Caco-2 (cell line): ENCODE measurements around the gene FRMD6. TPM values are rescaled to one million over a fixed set of nuclear protein-coding genes. Genes with fewer than 3 reads are reported as not detected.

Source experiments
- BruUV-seq: library from RNA; stranded (reverse); fragments of 400-500 nt; replicated peaks from 2 replicates; lab custom pipeline; 2021; lab: Mats Ljungman, UMichigan
- CTCF ChIA-PET: fragments of 300-600 bp; sonication (Branson Sonifier 250); formaldehyde crosslinking; loops from one replicate; lab custom pipeline; 2022; ENCODE audit warnings: antibody characterized with exemption; lab: Charles Lee
- POLR2A ChIA-PET: fragments of 300-600 bp; sonication (Branson Sonifier 250); formaldehyde crosslinking; loops from one replicate; lab custom pipeline; 2022; ENCODE audit warnings: antibody characterized with exemption; lab: Charles Lee
- DNase-seq, 2 experiments: peaks; one replicate each; pipeline versions ENCODE4 v3.0.0 to v3.0.0-alpha.2; 2020 to 2022
- H3K27me3 ChIP-seq: replicated peaks from 2 replicates; pipeline ENCODE4 v1.6.0; 2011; ENCODE audit warnings: low read length; ENCODE audit not compliant: control insufficient read depth, insufficient read depth
- H3K36me3 ChIP-seq: 2 replicates; pipeline ENCODE4 v1.5.1; 2011; ENCODE audit warnings: low read length; ENCODE audit not compliant: control insufficient read depth, insufficient read depth
- H3K4me1 ChIP-seq: fragments of 250-450 bp; sonication (Bioruptor Pico); 2 replicates; pipeline ENCODE4 v1.5.1; 2020; ENCODE audit warnings: mild to moderate bottlenecking
- H3K4me3 ChIP-seq: 2 replicates; pipeline ENCODE4 v1.5.1; 2011; ENCODE audit warnings: low read depth, mild to moderate bottlenecking, control low read depth, low read length
- H3K9me3 ChIP-seq: fragments of 250-450 bp; sonication (Bioruptor Pico); 2 replicates; pipeline ENCODE4 v1.5.1; 2020; ENCODE audit warnings: mild to moderate bottlenecking, moderate library complexity
- H3K27ac Mint-ChIP-seq: one replicate; pipeline ENCODE4 v1.8.0; 2022; ENCODE audit warnings: mixed read lengths; ENCODE audit not compliant: unreplicated experiment
- H3K27me3 Mint-ChIP-seq: one replicate; pipeline ENCODE4 v1.8.0; 2022; ENCODE audit warnings: mixed read lengths; ENCODE audit not compliant: insufficient read depth, unreplicated experiment
- H3K36me3 Mint-ChIP-seq: one replicate; pipeline ENCODE4 v1.8.0; 2022; ENCODE audit warnings: mild to moderate bottlenecking, mixed read lengths; ENCODE audit not compliant: insufficient read depth, unreplicated experiment
- H3K4me1 Mint-ChIP-seq: one replicate; pipeline ENCODE4 v1.8.0; 2022; ENCODE audit warnings: low read depth, mixed read lengths; ENCODE audit not compliant: unreplicated experiment
- H3K4me3 Mint-ChIP-seq: one replicate; pipeline ENCODE4 v1.8.0; 2022; ENCODE audit warnings: mild to moderate bottlenecking, moderate library complexity, mixed read lengths; ENCODE audit not compliant: unreplicated experiment
- H3K9me3 Mint-ChIP-seq: one replicate; pipeline ENCODE4 v1.8.0; 2022; ENCODE audit warnings: mixed read lengths; ENCODE audit not compliant: unreplicated experiment
- CTCF ChIP-seq, 2 experiments: fragments of 200-600 bp in 1 of 2; IDR thresholded peaks; 1 replicate in 1 of 2; 2 replicates in 1 of 2; pipeline versions ENCODE4 v1.5.1 to v1.8.0; 2011 to 2022; ENCODE audit warnings: antibody characterized with exemption in 1 of 2, control low read depth in 1 of 2, inconsistent platforms in 1 of 2, low read depth in 1 of 2, low read length in 1 of 2, mild to moderate bottlenecking in 1 of 2, moderate library complexity in 1 of 2; ENCODE audit not compliant: insufficient read depth in 1 of 2, severe bottlenecking in 1 of 2, unreplicated experiment in 1 of 2
- intact Hi-C: fragments of 100-400 bp; cut with micrococcal nuclease; formaldehyde crosslinking; loops from one replicate; pipeline ENCODE4 v1.10.0; 2022; ENCODE audit not compliant: unreplicated experiment
- total RNA-seq: library from RNA; stranded (reverse); gene quantifications from 2 replicates; pipeline ENCODE4 v1.2.3, GENCODE V29; 2022

FRMD6 gene
- total RNA-seq, 1 experiment from 2014 or later = 35.7 TPM

- H3K36me3 Mint-ChIP-seq = peaks cover 11% of the 10 kb centered on the region
- peaks cover 42% of the 10 kb centered on the region for H3K4me1 ChIP-seq
- POLR2A ChIA-PET = interaction anchor here (0.6 kb wide), 1 partner anchor 1117 kb away, joined by 3 read pairs; no protein-coding TSS in a partner anchor
- CTCF ChIA-PET = interaction anchor here (0.7 to 1.0 kb wide), 3 partner anchors 12 to 95 kb away, joined by 3 to 9 read pairs (median 4); partner anchors contain the start of gene FRMD6
- H3K4me3 Mint-ChIP-seq = peak overlapping the region; percentile 23
- peak overlapping the region; percentile 75 for H3K27ac Mint-ChIP-seq
- no peaks in the 10 kb centered on the region for H3K9me3 Mint-ChIP-seq
- peak; percentile 81 to 90 for DNase-seq
- H3K9me3 ChIP-seq = no peaks in the 10 kb centered on the region
- peaks cover 18% of the 10 kb centered on the region for H3K4me1 Mint-ChIP-seq
- H3K4me3 ChIP-seq = no peak overlapping the region
- no TSS peak for BruUV-seq
- H3K27me3 Mint-ChIP-seq = no peaks in the 10 kb centered on the region
- no peak for TF ChIP-seq CTCF (IDR thresholded peaks at IDR 0.05; ENCODE audit: insufficient read depth in 1 of 2, low read depth in 1 of 2, low read length in 1 of 2, severe bottlenecking in 1 of 2, unreplicated experiment in 1 of 2)
- no peaks in the 10 kb centered on the region for H3K36me3 ChIP-seq
- H3K27me3 ChIP-seq = no peaks in the 10 kb centered on the region
- intact Hi-C loops = loop anchor here (1.0 to 5.0 kb wide), 3 partner anchors 8 to 56 kb away; partner anchors contain the start of gene FRMD6
These were observed 13.4 kb upstream of the FRMD6 start for GRCh38 chr14:51638071-51638944.

GRCh38 chr14:51639668-51640316 is 11.9 kb upstream of the FRMD6 start:
- Histone ChIP-seq H3K9me3 (no peaks in the 10 kb centered on the region), H3K27me3 (no peaks in the 10 kb centered on the region), H3K36me3 (no peaks in the 10 kb centered on the region), H3K4me3 (no peak overlapping the region), H3K4me1 (peaks cover 45% of the 10 kb centered on the region)
- Mint-ChIP-seq H3K27ac (no peak overlapping the region), H3K36me3 (peaks cover 11% of the 10 kb centered on the region), H3K4me1 (peaks cover 22% of the 10 kb centered on the region), H3K9me3 (no peaks in the 10 kb centered on the region), H3K4me3 (no peak overlapping the region), H3K27me3 (no peaks in the 10 kb centered on the region)
- no TSS peak for BruUV-seq
- ChIA-PET POLR2A (interaction anchor here (0.6 kb wide), 1 partner anchor 480 kb away, joined by 3 read pairs; no protein-coding TSS in a partner anchor), CTCF (no interaction called here)
- intact Hi-C loops = loop anchor here (5.0 kb wide), 1 partner anchor 57 kb away; no protein-coding TSS in a partner anchor
- no peak for DNase-seq
- TF ChIP-seq CTCF (IDR thresholded peaks at IDR 0.05; ENCODE audit: insufficient read depth in 1 of 2, low read depth in 1 of 2, low read length in 1 of 2, severe bottlenecking in 1 of 2, unreplicated experiment in 1 of 2) = no peak

GRCh38 chr14:51643140-51643539 is 8.6 kb upstream of the FRMD6 start:
- peak overlapping the region; percentile 23 for H3K27ac Mint-ChIP-seq
- Histone ChIP-seq H3K36me3 (no peaks in the 10 kb centered on the region), H3K4me1 (peaks cover 51% of the 10 kb centered on the region), H3K9me3 (no peaks in the 10 kb centered on the region), H3K27me3 (no peaks in the 10 kb centered on the region), H3K4me3 (no peak overlapping the region)
- intact Hi-C loops = no loop called here
- H3K9me3 Mint-ChIP-seq = no peaks in the 10 kb centered on the region
- POLR2A ChIA-PET = no interaction called here
- H3K4me3 Mint-ChIP-seq = no peak overlapping the region
- DNase-seq = no peak
- CTCF ChIA-PET = interaction anchor here (0.9 kb wide), 1 partner anchor 9 kb away, joined by 3 read pairs; the partner anchor contains the start of gene FRMD6
- TF ChIP-seq CTCF (IDR thresholded peaks at IDR 0.05; ENCODE audit: insufficient read depth in 1 of 2, low read depth in 1 of 2, low read length in 1 of 2, severe bottlenecking in 1 of 2, unreplicated experiment in 1 of 2) = no peak
- BruUV-seq = no TSS peak
- peaks cover 21% of the 10 kb centered on the region for H3K4me1 Mint-ChIP-seq
- H3K36me3 Mint-ChIP-seq = peaks cover 5% of the 10 kb centered on the region
- H3K27me3 Mint-ChIP-seq = no peaks in the 10 kb centered on the region
